LNCaP clone FGC (cell line): ENCODE data around the gene FAM228B.

Source experiments
- DNase-seq: peaks from one replicate; pipeline ENCODE4 v3.0.0-alpha.2; 2011; ENCODE audit warnings: low read depth
- H3K4me3 ChIP-seq: 2 replicates; pipeline ENCODE4 v1.5.1; 2011; ENCODE audit warnings: mild to moderate bottlenecking, low read depth, low read length, control low read depth
- TF ChIP-seq, protein P1 (sequence below): IDR thresholded peaks from 2 replicates; pipeline ENCODE4 v1.5.1; 2012; ENCODE audit warnings: mild to moderate bottlenecking; ENCODE audit not compliant: control insufficient read depth, insufficient read depth; ENCODE audit errors: extremely low read depth

The FAM228B gene

DNA sequence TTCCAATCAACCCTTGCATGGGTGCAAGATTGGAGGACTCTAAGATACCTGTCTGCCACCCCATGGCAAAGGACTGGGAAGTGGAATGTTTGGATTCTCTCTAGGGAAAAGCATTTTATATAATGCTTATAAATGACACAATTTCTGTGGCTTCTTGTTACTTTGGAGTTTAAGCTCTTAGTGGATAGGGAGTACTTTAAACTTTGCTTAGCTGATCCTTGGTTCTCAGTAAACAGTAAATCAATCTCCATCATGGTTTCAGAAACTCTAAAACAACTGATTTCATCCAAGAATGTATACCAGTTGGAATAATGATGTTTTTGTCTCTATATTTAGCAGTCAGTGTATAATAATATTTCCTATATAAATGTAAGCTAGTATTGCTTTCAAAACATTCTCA, 37.5 kb downstream of the FAM228B start:
- TF ChIP-seq, protein P1, sequence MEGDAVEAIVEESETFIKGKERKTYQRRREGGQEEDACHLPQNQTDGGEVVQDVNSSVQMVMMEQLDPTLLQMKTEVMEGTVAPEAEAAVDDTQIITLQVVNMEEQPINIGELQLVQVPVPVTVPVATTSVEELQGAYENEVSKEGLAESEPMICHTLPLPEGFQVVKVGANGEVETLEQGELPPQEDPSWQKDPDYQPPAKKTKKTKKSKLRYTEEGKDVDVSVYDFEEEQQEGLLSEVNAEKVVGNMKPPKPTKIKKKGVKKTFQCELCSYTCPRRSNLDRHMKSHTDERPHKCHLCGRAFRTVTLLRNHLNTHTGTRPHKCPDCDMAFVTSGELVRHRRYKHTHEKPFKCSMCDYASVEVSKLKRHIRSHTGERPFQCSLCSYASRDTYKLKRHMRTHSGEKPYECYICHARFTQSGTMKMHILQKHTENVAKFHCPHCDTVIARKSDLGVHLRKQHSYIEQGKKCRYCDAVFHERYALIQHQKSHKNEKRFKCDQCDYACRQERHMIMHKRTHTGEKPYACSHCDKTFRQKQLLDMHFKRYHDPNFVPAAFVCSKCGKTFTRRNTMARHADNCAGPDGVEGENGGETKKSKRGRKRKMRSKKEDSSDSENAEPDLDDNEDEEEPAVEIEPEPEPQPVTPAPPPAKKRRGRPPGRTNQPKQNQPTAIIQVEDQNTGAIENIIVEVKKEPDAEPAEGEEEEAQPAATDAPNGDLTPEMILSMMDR, result no peak
- DNase-seq, result no peak
- no peak overlapping the region for H3K4me3 ChIP-seq

DNA sequence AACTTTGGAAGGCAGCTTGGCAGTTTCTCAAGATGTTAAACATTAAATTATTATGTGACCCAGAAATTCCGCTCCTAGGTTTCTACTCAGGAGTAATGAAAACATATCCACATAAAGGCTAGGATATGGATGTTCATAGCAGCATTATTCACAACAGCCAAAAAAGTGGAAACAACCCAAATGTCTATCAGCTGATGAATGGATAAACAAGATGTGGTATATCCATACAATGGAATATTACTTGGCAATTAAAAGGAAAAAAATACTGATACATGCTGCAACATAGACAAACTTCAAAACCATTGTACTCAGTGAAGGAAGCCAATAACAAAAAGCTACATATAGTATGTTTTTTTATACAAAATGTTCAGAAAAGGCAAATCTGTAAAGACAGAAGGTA, 39.2 kb downstream of the FAM228B start:
- DNase-seq, result no peak

DNA sequence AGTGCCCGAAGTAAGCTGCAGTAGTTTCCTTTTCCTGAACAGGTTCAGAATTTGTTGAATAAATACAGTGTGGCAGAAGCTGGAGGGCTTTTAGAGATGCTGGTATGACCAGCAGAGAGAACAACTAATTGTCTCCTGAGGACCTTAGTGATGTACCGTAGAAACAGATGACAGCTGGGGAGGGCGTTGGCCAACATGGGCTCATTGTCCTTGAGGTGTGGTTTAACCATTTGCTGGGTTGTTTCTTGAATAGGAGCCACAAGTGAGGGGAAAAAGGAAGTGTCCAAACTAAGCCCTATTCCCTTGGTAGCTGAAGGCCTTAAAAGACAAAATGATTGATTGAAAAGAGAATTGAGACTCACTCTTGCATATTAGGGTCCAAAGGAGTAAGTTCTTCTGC, 39.9 kb downstream of the FAM228B start:
- H3K4me3 ChIP-seq, result no peak overlapping the region
- TF ChIP-seq, protein P1, result no peak
- no peak for DNase-seq

More for the DNA sequence above, 39.2 kb downstream of the FAM228B start:
- H3K4me3 ChIP-seq, result no peak overlapping the region
- TF ChIP-seq, protein P1, result no peak

DNA sequence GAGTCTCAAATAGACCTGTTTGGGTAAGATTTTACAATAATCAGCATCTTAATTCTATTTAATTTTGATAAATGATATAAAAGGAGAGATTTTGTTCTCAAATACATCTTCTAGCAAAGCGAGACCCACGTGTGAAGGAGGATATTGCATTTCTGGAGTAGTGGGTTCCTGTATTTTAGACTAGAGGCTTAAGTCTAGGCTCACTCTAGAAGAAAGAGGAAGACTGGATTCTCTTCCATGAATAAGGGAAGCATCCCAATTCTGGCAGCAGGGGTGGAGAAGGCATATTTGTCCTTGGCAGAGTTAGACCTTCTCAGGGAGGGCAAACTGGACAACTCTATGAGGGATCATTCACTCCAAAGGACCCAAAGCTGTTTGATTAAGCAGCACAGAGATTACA, 40.3 kb downstream of the FAM228B start:
- no peak overlapping the region for H3K4me3 ChIP-seq
- TF ChIP-seq, protein P1, result no peak
- no peak for DNase-seq

DNA sequence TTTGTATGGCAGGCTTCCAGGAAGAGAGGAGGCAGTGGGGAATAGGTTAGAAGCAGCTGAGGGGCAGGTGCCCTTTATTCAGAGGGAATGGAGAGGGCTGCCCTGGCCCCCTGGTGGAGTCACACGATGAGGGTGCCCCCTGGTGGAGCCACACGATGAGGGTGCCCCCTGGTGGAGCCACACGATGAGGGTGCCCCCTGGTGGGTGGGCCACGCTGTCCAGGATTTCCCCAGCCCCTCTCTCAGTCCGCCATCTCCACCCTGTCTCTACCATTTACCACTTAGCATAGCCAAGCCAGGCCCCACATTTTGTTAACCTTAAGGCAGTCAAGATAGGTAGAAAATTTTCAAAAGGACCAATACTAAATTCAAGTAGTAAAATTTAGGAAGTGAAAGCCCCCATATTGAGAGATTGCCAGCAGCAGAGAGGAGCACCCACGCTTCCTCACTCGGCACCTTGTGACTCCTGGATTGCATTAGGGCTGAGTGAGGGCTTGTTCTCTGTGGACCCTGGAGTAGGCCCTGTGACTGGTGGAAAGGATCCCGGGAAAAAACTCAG, 41.2 kb downstream of the FAM228B start:
- no peak overlapping the region for H3K4me3 ChIP-seq
- TF ChIP-seq, protein P1, result peak; percentile 41; the same call in 1 of the 2 replicates
- DNase-seq, result no peak

DNA sequence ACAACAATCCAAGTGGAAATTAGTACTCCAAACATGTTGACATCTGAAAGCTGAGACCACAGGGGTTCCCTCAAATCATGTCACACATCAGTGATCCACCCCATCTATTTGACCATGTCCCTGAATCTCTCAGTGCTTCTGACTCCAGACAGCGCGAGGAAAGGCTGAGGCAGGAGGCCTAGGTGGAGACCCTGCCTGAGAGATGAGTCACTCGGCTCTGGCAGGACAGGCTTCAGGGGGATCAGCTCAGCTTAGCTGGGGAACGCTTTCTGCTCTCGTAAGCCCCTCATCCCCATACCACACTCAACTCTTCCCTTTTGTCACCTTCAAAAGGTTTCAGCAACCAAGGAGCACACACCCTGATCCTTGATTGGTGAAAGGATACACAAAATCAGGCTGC, 45.8 kb downstream of the FAM228B start:
- DNase-seq, result no peak
- no peak overlapping the region for H3K4me3 ChIP-seq

More for the DNA sequence above, 45.8 kb downstream of the FAM228B start:
- TF ChIP-seq, protein P1, result no peak
